Neural cell (in vitro differentiated cells): ENCODE results near the gene PKHD1.

Experiments
- EP300 ChIP-seq: fragments of 450-650 bp; conservative IDR thresholded peaks from 2 replicates; pipeline ENCODE4 v1.6.1; 2014; ENCODE audit warnings: antibody characterized with exemption, mild to moderate bottlenecking, moderate library complexity; ENCODE audit not compliant: poor library complexity, severe bottlenecking
- EZH2 ChIP-seq: fragments of 200-600, 300-800 bp; shearing (Covaris generic), sonication (generic); IDR thresholded peaks from 2 replicates; pipeline ENCODE4 v1.6.1; 2014; ENCODE audit warnings: antibody characterized with exemption, low read length, borderline replicate concordance, mild to moderate bottlenecking; ENCODE audit not compliant: insufficient read depth, poor library complexity, severe bottlenecking
- MXI1 ChIP-seq: fragments of 450-650 bp; conservative IDR thresholded peaks from 2 replicates; pipeline ENCODE4 v1.6.1; 2014; ENCODE audit warnings: antibody characterized with exemption, mild to moderate bottlenecking; ENCODE audit not compliant: poor library complexity, severe bottlenecking
- POLR2AphosphoS5 ChIP-seq: IDR thresholded peaks from 2 replicates; pipeline ENCODE4 v1.6.1; 2012
- RAD21 ChIP-seq: fragments of 450-650 bp; conservative IDR thresholded peaks from 2 replicates; pipeline ENCODE4 v1.6.1; 2014; ENCODE audit warnings: antibody characterized with exemption, mild to moderate bottlenecking, moderate library complexity
- TF ChIP-seq, protein P1 (sequence below): fragments of 450-650 bp; IDR thresholded peaks from 2 replicates; pipeline ENCODE4 v1.5.1; 2014; ENCODE audit warnings: antibody characterized with exemption, mild to moderate bottlenecking, moderate library complexity; ENCODE audit not compliant: poor library complexity, severe bottlenecking
- TF ChIP-seq, protein P2 (sequence below): IDR thresholded peaks from 2 replicates; pipeline ENCODE4 v1.6.1; 2012; ENCODE audit warnings: borderline replicate concordance

DNA sequence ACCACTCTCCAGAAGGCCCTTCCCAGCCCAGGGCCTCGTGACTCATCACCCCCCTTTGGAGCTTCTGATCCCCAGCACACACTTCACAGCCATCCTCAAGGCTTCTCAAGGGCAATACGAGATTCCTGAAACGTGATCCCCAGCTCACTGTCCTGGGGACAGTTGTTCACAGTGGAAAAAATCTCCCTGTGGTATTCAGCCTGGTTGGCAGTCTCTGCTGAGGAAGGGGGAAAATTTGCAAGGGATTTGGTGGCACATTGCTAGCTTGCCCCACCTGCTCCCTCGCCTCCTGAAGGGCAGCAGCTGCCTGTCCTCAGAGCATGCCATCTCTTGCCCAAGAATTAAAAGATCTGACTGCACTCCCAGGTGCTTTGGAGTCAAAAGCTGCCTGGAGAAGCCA, 20.7 kb upstream of the PKHD1 start:
- TF ChIP-seq, protein P1, sequence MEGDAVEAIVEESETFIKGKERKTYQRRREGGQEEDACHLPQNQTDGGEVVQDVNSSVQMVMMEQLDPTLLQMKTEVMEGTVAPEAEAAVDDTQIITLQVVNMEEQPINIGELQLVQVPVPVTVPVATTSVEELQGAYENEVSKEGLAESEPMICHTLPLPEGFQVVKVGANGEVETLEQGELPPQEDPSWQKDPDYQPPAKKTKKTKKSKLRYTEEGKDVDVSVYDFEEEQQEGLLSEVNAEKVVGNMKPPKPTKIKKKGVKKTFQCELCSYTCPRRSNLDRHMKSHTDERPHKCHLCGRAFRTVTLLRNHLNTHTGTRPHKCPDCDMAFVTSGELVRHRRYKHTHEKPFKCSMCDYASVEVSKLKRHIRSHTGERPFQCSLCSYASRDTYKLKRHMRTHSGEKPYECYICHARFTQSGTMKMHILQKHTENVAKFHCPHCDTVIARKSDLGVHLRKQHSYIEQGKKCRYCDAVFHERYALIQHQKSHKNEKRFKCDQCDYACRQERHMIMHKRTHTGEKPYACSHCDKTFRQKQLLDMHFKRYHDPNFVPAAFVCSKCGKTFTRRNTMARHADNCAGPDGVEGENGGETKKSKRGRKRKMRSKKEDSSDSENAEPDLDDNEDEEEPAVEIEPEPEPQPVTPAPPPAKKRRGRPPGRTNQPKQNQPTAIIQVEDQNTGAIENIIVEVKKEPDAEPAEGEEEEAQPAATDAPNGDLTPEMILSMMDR: no peak
- TF ChIP-seq POLR2AphosphoS5 (no peak), RAD21 (no peak), MXI1 (no peak), EZH2 (no peak), EP300 (no peak)
- TF ChIP-seq, protein P2, sequence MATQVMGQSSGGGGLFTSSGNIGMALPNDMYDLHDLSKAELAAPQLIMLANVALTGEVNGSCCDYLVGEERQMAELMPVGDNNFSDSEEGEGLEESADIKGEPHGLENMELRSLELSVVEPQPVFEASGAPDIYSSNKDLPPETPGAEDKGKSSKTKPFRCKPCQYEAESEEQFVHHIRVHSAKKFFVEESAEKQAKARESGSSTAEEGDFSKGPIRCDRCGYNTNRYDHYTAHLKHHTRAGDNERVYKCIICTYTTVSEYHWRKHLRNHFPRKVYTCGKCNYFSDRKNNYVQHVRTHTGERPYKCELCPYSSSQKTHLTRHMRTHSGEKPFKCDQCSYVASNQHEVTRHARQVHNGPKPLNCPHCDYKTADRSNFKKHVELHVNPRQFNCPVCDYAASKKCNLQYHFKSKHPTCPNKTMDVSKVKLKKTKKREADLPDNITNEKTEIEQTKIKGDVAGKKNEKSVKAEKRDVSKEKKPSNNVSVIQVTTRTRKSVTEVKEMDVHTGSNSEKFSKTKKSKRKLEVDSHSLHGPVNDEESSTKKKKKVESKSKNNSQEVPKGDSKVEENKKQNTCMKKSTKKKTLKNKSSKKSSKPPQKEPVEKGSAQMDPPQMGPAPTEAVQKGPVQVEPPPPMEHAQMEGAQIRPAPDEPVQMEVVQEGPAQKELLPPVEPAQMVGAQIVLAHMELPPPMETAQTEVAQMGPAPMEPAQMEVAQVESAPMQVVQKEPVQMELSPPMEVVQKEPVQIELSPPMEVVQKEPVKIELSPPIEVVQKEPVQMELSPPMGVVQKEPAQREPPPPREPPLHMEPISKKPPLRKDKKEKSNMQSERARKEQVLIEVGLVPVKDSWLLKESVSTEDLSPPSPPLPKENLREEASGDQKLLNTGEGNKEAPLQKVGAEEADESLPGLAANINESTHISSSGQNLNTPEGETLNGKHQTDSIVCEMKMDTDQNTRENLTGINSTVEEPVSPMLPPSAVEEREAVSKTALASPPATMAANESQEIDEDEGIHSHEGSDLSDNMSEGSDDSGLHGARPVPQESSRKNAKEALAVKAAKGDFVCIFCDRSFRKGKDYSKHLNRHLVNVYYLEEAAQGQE: no peak
